GM03348 (cell line): ENCODE measurements around the gene POLR1E.

Source experiments
- DNase-seq: peaks from one replicate; pipeline ENCODE4 v3.0.0; 2012; ENCODE audit warnings: low spot score

Gene POLR1E

GRCh38 chr9:37485389-37486255, at the start of gene POLR1E:
Gene POLR1E (plus strand): TSS chr9:37485948. CDS start chr9:37486048, 100 bp downstream.
- peak; percentile 98 for DNase-seq

- DNase-seq = no peak
Measured at GRCh38 chr9:37436540-37436939, 49.2 kb upstream of the POLR1E start.

- no peak for DNase-seq
Measured at GRCh38 chr9:37437010-37437409, 48.7 kb upstream of the POLR1E start.

GRCh38 chr9:37437621-37438020, 48.1 kb upstream of the POLR1E start:
- no peak for DNase-seq

- no peak for DNase-seq
Measured at GRCh38 chr9:37438359-37438758, 47.4 kb upstream of the POLR1E start.

GRCh38 chr9:37441776-37442370, 43.9 kb upstream of the POLR1E start:
- DNase-seq = no peak

GRCh38 chr9:37442556-37442955, 43.2 kb upstream of the POLR1E start:
- DNase-seq = no peak

GRCh38 chr9:37443566-37443965, 42.2 kb upstream of the POLR1E start:
- no peak for DNase-seq

- no peak for DNase-seq
Measured at GRCh38 chr9:37444890-37445289, 40.9 kb upstream of the POLR1E start.

- DNase-seq = no peak
Measured at GRCh38 chr9:37445832-37446231, 39.9 kb upstream of the POLR1E start.

GRCh38 chr9:37446401-37446800, 39.3 kb upstream of the POLR1E start:
- no peak for DNase-seq

- no peak for DNase-seq
Measured at GRCh38 chr9:37447111-37447510, 38.6 kb upstream of the POLR1E start.

GRCh38 chr9:37449862-37450632, 35.7 kb upstream of the POLR1E start:
- no peak for DNase-seq

- no peak for DNase-seq
Measured at GRCh38 chr9:37451628-37452027, 34.1 kb upstream of the POLR1E start.

GRCh38 chr9:37452611-37453010, 33.1 kb upstream of the POLR1E start:
- DNase-seq = no peak

- no peak for DNase-seq
Measured at GRCh38 chr9:37453827-37454226, 31.9 kb upstream of the POLR1E start.

GRCh38 chr9:37454238-37454637, 31.5 kb upstream of the POLR1E start:
- DNase-seq = no peak

- no peak for DNase-seq
Measured at GRCh38 chr9:37455884-37456647, 29.7 kb upstream of the POLR1E start.

GRCh38 chr9:37456817-37457216, 28.9 kb upstream of the POLR1E start:
- no peak for DNase-seq

GRCh38 chr9:37464006-37464405, 21.7 kb upstream of the POLR1E start:
- no peak for DNase-seq

- DNase-seq = peak; percentile 84
Measured at GRCh38 chr9:37464426-37465248, 21.1 kb upstream of the POLR1E start.
